T-helper 2 cell treated with Interferon-gamma antibody and Interleukin-4, amounts not matched to agents 100 ng/mL and 5 ng/mL, for 36 hours (primary cell): ENCODE data around the gene LETMD1. TPM values are rescaled to one million over a fixed set of nuclear protein-coding genes. Genes with fewer than 3 reads are reported as not detected.
"Not testable (repeated sequence)": the region's sequence is repeated elsewhere in the genome, so short reads cannot be mapped to it uniquely, and the experiment has no call there.

Experiments
- intact Hi-C: fragments of 100-400 bp; cut with micrococcal nuclease; formaldehyde crosslinking; loops from one replicate; pipeline ENCODE4 v1.15.1; 2023
- total RNA-seq: library from RNA; stranded (reverse); gene quantifications from 2 replicates; pipeline ENCODE4 v1.2.3, GENCODE V29; 2022

Gene LETMD1
- total RNA-seq, 1 donor from 2014 or later, result 65.7 TPM

- intact Hi-C loops, result no loop called here
These were observed 28.3 kb downstream of the LETMD1 start for GRCh38 chr12:51076236-51076930.

GRCh38 chr12:51077930-51078329, 29.8 kb downstream of the LETMD1 start:
- intact Hi-C loops, result no loop called here

GRCh38 chr12:51078346-51078745, 30.2 kb downstream of the LETMD1 start:
- intact Hi-C loops, result not testable (repeated sequence)

- intact Hi-C loops, result not testable (repeated sequence)
These were observed 30.7 kb downstream of the LETMD1 start for GRCh38 chr12:51078866-51079265.

- intact Hi-C loops, result loop anchor here (5.0 kb wide), 1 partner anchor 242 kb away; the partner anchor contains the start of gene BIN2
These were observed 32.0 kb downstream of the LETMD1 start for GRCh38 chr12:51080136-51080535.

- intact Hi-C loops, result loop anchor here (5.0 kb wide), 1 partner anchor 241 kb away; the partner anchor contains the start of gene BIN2
These were observed 33.3 kb downstream of the LETMD1 start for GRCh38 chr12:51081421-51081820.

- intact Hi-C loops, result loop anchor here (1.0 to 5.0 kb wide), 5 partner anchors 34 to 240 kb away; partner anchors contain the start of genes BIN2, DAZAP2, LETMD1 and SLC11A2
These were observed 34.5 kb downstream of the LETMD1 start for GRCh38 chr12:51082561-51083125.

- intact Hi-C loops, result loop anchor here (1.0 to 5.0 kb wide), 5 partner anchors 35 to 239 kb away; partner anchors contain the start of genes BIN2, DAZAP2, LETMD1 and SLC11A2
These were observed 35.2 kb downstream of the LETMD1 start, which contains the start of gene CSRNP2 for GRCh38 chr12:51083126-51083833. Gene CSRNP2 (minus strand): TSS chr12:51083596. CDS start chr12:51076561, 7,035 bp downstream.

GRCh38 chr12:51085757-51086156, 37.6 kb downstream of the LETMD1 start:
- intact Hi-C loops, result no loop called here

- intact Hi-C loops, result no loop called here
These were observed 38.8 kb downstream of the LETMD1 start for GRCh38 chr12:51086933-51087332.

- intact Hi-C loops, result no loop called here
These were observed 39.7 kb downstream of the LETMD1 start for GRCh38 chr12:51087818-51088217.

- intact Hi-C loops, result no loop called here
These were observed 42.6 kb downstream of the LETMD1 start for GRCh38 chr12:51090705-51091229.

GRCh38 chr12:51098611-51099010, 50.5 kb downstream of the LETMD1 start:
- intact Hi-C loops, result no loop called here

GRCh38 chr12:51103977-51104376, 55.9 kb downstream of the LETMD1 start:
- intact Hi-C loops, result no loop called here

GRCh38 chr12:51108136-51108535, 60.0 kb downstream of the LETMD1 start:
- intact Hi-C loops, result no loop called here

Other genes starting within 250 kb of the LETMD1 start
- gene TMPRSS12, start 205.4 kb upstream of the LETMD1 start, total RNA-seq, result not detected in 2 replicates
- gene HIGD1C, start 95.8 kb upstream of the LETMD1 start, total RNA-seq, result not detected in 2 replicates
- 45.7 and 46.3 TPM in 2 replicates for gene SLC11A2, start 21.9 kb upstream of the LETMD1 start, total RNA-seq
- gene CSRNP2, start 35.3 kb downstream of the LETMD1 start, total RNA-seq, result 16.9 and 18.7 TPM in 2 replicates
- gene TFCP2, start 124.8 kb downstream of the LETMD1 start, total RNA-seq, result 41.1 and 44.1 TPM in 2 replicates
- gene POU6F1, start 169.7 kb downstream of the LETMD1 start, total RNA-seq, result 2.0 and 2.6 TPM in 2 replicates
- gene DAZAP2, start 190.5 kb downstream of the LETMD1 start, total RNA-seq, result 215 and 219 TPM in 2 replicates
- 1.5 and 2.0 TPM in 2 replicates for gene SMAGP, start 222.1 kb downstream of the LETMD1 start, total RNA-seq